GM12891 (cell line): ENCODE results near the gene NOC4L.
A peak's percentile ranks its signal among the peaks of the same experiment; 100 is the strongest.
"Not testable (repeated sequence)": the region's sequence is repeated elsewhere in the genome, so short reads cannot be mapped to it uniquely, and the experiment has no call there.

Experiments
- DNase-seq: peaks from one replicate; pipeline ENCODE4 v3.0.0; 2011; ENCODE audit warnings: low spot score; ENCODE audit not compliant: insufficient read length
- FAIRE-seq: peaks from 2 replicates; lab custom pipeline; 2011; peaks lifted over from hg19 to GRCh38; lab: Jason Lieb, UNC
- PAX5 ChIP-seq: IDR thresholded peaks from 2 replicates; pipeline ENCODE4 v1.6.1; 2011; ENCODE audit warnings: low read length, moderate library complexity, mild to moderate bottlenecking; ENCODE audit not compliant: insufficient read depth, severe bottlenecking
- POLR2A ChIP-seq: IDR thresholded peaks from 2 replicates; pipeline ENCODE4 v1.6.1; 2011; ENCODE audit warnings: low read depth, low read length, control low read depth
- POLR2AphosphoS5 ChIP-seq: IDR thresholded peaks from 2 replicates; pipeline ENCODE4 v1.6.1; 2011; ENCODE audit warnings: low read depth, low read length, control low read depth
- POU2F2 ChIP-seq: IDR thresholded peaks from 2 replicates; pipeline ENCODE4 v1.6.1; 2011; ENCODE audit warnings: low read depth, mild to moderate bottlenecking, control low read depth, low read length, moderate library complexity
- SPI1 ChIP-seq: IDR thresholded peaks from 2 replicates; pipeline ENCODE4 v1.6.1; 2011; ENCODE audit warnings: low read depth, low read length, control low read depth
- TAF1 ChIP-seq: IDR thresholded peaks from 2 replicates; pipeline ENCODE4 v1.6.1; 2011; ENCODE audit warnings: low read depth, low read length, control low read depth

NOC4L gene

DNA sequence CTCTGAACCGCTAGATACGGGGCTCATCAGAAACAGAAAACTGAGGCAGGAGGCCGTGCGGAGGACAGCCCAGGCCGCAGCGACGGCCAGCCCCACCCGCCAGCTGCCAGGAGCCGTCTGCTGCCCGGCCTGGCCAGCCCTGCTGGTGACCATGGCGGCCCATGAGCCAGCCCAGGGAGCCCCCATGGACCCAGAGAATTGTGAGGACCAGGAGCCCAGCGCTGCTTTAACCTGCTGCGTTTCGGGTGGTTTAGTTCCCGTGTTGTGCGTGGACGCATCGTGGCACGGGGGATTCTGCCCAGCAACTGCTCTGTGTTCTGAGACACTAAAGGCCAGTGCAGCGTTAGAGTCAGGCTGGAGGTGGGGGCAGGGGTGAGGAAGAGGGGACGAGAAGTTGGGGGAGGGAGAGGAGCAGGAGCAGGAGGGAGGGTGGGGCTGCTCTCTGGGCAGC is 44.2 kb downstream of the NOC4L start:
- DNase-seq (no peak), FAIRE-seq (no peak)
- no peak for TF ChIP-seq POU2F2
- TF ChIP-seq PAX5 = no peak
- no peak for TF ChIP-seq SPI1
- TF ChIP-seq POLR2AphosphoS5 = no peak
- no peak for TF ChIP-seq TAF1
- TF ChIP-seq POLR2A = no peak

DNA sequence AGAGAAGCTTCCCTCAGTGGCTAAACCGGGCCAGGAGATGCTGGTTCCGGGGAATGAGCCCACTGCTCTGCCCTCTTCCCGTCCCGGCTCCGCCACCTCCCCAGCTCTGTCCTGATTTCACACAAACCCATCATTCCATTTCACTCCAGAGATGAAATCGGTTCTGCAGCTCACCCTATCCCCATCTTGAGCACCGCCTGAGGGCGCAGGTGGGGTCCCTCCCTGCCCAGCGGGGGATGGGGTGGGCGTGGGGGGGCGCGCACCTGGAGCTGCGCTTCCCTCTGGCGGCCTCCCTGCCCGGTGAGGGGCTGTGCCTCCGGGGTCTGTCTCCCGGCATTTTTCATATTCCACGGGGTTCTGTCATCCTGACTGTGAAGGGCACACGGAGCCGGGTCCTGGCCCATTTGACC is 44.7 kb downstream of the NOC4L start:
- TF ChIP-seq PAX5 (no peak), POLR2A (no peak), TAF1 (no peak), POU2F2 (no peak), POLR2AphosphoS5 (no peak), SPI1 (no peak)
- DNase-seq (no peak), FAIRE-seq (no peak)

GRCh38 chr12:132189378-132190011 is 45.2 kb downstream of the NOC4L start:
- FAIRE-seq = peak; percentile 79
- TF ChIP-seq POLR2AphosphoS5 = no peak
- no peak for TF ChIP-seq PAX5
- TF ChIP-seq TAF1 = no peak
- no peak for TF ChIP-seq POLR2A
- no peak for TF ChIP-seq POU2F2
- TF ChIP-seq SPI1 = no peak
- DNase-seq = peak; percentile 98

DNA sequence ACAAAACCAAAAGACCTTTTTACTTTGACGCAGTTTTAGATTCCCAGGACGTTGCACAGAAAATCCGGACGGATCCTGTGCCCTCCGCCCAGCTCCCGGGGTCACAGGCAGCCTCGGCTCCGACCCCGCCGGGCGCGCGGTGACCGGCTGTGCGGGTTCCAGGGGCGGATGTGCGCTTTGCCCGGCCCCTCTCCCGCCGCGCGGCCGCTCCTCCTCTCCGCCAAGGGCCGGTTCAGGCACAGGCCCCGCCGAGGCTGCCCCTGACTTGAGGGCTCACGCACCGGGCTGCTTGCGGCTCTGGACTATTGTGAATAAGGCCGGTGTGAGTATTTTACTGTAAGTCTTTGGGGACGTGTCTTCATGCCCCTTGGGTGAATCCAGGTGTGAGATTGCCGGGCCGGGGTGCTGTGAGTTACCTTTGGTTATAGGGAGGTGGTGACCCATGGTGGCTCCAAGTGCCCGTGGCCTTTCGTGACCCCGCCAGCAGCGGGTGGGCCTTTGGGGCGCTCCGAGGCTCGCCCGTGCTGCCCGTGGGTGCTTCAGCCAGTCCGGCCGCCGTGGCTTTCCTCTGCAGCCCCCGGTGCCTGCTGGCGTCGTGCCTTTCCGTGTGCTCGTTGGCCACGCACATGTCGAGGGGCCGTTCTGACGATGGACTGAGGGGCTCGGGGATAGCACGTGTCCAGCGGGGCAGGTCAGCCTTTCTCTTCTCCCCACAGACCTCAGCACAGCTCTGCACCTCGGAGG is 45.9 kb downstream of the NOC4L start:
- no peak for FAIRE-seq
- no peak for DNase-seq
- TF ChIP-seq SPI1 (no peak), POU2F2 (no peak), TAF1 (no peak), POLR2A (no peak), POLR2AphosphoS5 (no peak), PAX5 (no peak)

GRCh38 chr12:132190834-132191500 is 46.7 kb downstream of the NOC4L start:
- no peak for TF ChIP-seq POLR2AphosphoS5
- TF ChIP-seq TAF1 = no peak
- TF ChIP-seq POLR2A = no peak
- TF ChIP-seq POU2F2 = no peak
- no peak for TF ChIP-seq SPI1
- TF ChIP-seq PAX5 = no peak
- no peak for FAIRE-seq
- DNase-seq = no peak

GRCh38 chr12:132191715-132192553 is 47.7 kb downstream of the NOC4L start:
- DNase-seq (no peak), FAIRE-seq (no peak)
- no peak for TF ChIP-seq PAX5
- no peak for TF ChIP-seq POLR2A
- TF ChIP-seq POLR2AphosphoS5 = no peak
- TF ChIP-seq SPI1 = no peak
- TF ChIP-seq POU2F2 = no peak
- no peak for TF ChIP-seq TAF1

DNA sequence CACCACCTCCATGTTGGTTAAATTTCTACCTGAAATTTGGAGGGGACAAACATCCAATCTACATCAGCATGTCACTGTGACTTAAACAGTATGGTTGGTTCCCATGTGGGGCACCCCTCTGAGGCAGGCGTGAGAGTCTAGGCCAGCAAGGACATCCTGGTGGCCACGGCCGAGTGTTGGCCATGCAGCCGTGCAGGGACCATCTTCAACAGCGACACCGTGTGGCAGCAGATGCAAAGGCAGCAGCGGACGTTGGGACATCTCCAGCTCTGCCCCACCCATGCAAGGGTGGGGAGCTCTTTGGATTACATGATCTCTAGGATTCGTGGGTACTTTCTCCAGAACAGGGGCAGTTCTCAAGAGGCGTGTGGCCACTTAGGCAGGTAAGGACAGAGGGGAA is 49.8 kb downstream of the NOC4L start:
- no peak for DNase-seq
- FAIRE-seq = no peak
- TF ChIP-seq PAX5 = no peak
- no peak for TF ChIP-seq TAF1
- no peak for TF ChIP-seq POU2F2
- no peak for TF ChIP-seq SPI1
- TF ChIP-seq POLR2A = no peak
- no peak for TF ChIP-seq POLR2AphosphoS5

- DNase-seq = no peak
- no peak for FAIRE-seq
Measured at GRCh38 chr12:132194556-132194955, 50.3 kb downstream of the NOC4L start.

DNA sequence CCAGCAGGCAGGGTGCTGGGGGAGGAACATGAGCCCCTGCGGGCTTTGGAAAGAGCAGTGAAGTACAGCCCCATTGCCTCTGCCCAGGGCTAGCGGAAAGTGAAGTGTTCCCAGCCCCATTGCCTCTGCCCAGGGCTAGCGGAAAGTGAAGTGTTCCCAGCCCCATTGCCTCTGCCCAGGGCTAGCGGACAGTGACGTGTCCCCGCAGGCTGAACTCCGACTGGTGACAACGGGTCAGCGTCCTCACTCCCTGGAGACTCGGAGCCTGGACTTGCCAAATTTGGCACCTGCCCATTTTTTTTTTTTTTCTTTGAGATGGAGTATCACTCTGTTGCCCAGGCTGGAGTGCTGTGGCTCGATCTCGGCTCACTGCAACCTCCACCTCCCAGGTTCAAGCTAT is 51.0 kb downstream of the NOC4L start:
- not testable (repeated sequence) for FAIRE-seq, DNase-seq

More at GRCh38 chr12:132194556-132194955, 50.3 kb downstream of the NOC4L start:
- TF ChIP-seq POU2F2 (no peak), TAF1 (no peak), SPI1 (no peak), PAX5 (no peak), POLR2A (no peak), POLR2AphosphoS5 (no peak)
